PFSK-1 (cell line): ENCODE data around the gene COX7B2.

Experiments
- POLR2AphosphoS5 ChIP-seq: IDR thresholded peaks from 2 replicates; pipeline ENCODE4 v1.6.1; 2012; ENCODE audit warnings: low read depth, mild to moderate bottlenecking, control low read depth, low read length, moderate library complexity
- REST ChIP-seq, 2 experiments: IDR thresholded peaks; 2 replicates each; pipeline versions ENCODE4 v1.6.1 to v1.8.0; 2011 to 2012; ENCODE audit warnings: low read depth in 2 of 2, low read length in 2 of 2, control low read depth in 1 of 2, inconsistent platforms in 1 of 2, mild to moderate bottlenecking in 1 of 2, moderate library complexity in 1 of 2; ENCODE audit not compliant: insufficient read depth in 1 of 2
- SIN3A ChIP-seq: IDR thresholded peaks from 2 replicates; pipeline ENCODE4 v1.6.1; 2012; ENCODE audit warnings: mild to moderate bottlenecking, low read length, moderate library complexity, borderline replicate concordance; ENCODE audit not compliant: insufficient read depth

DNA sequence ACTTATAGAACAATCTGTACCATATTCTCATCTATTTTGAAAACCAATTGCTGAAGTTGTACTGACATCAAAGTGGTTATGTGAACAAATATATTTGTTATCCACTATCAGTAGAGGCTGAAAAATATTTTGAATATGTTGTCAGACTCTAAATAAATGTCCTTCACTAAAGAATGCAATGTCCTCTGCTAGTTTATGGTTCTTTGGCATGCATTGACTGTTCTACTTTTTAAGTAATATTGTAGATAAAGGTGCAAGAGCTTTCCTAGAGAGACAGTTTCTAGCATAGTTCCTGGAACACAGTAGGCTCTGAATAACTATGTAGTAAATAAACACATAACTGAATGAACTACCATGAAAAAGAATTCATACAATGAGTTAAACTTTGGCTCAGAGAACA lies 18.2 kb upstream of the COX7B2 start:
- no peak for TF ChIP-seq POLR2AphosphoS5
- TF ChIP-seq SIN3A: no peak
- no peak for TF ChIP-seq REST (IDR thresholded peaks at IDR 0.05; ENCODE audit: insufficient read depth in 1 of 2, low read depth in 2 of 2, low read length in 2 of 2)
